Activated CD4-positive, alpha-beta T cell treated with anti-CD3 and anti-CD28 coated beads, Interleukin-2, amount 10 ng/mL, durations not matched to agents 7 days and 5 days (primary cell): ENCODE measurements around the gene RNF31. TPM values are rescaled to one million over a fixed set of nuclear protein-coding genes. Genes with fewer than 3 reads are reported as not detected.

Source experiments
- CTCF ChIA-PET: fragments of 350-600 bp; sonication (Branson Sonifier 250); formaldehyde crosslinking; loops from one replicate; lab custom pipeline; 2021; ENCODE audit warnings: antibody characterized with exemption; lab: Charles Lee
- POLR2A ChIA-PET: fragments of 350-600 bp; sonication (Branson Sonifier 250); formaldehyde crosslinking; loops from one replicate; lab custom pipeline; 2021; ENCODE audit warnings: antibody characterized with exemption; lab: Charles Lee
- DNase-seq: peaks from one replicate; pipeline ENCODE4 v3.0.0-alpha.2; 2020
- H3K27ac Mint-ChIP-seq: one replicate; pipeline ENCODE4 v1.8.0; 2021; ENCODE audit warnings: mild to moderate bottlenecking, moderate library complexity, mixed read lengths
- H3K27me3 Mint-ChIP-seq: one replicate; pipeline ENCODE4 v1.8.0; 2021; ENCODE audit warnings: mixed read lengths
- H3K36me3 Mint-ChIP-seq: one replicate; pipeline ENCODE4 v1.8.0; 2021; ENCODE audit warnings: low read depth, mixed read lengths
- H3K4me1 Mint-ChIP-seq: one replicate; pipeline ENCODE4 v1.8.0; 2021; ENCODE audit warnings: mixed read lengths
- H3K4me3 Mint-ChIP-seq: one replicate; pipeline ENCODE4 v1.8.0; 2021; ENCODE audit warnings: mild to moderate bottlenecking, moderate library complexity, mixed read lengths
- H3K9me3 Mint-ChIP-seq: one replicate; pipeline ENCODE4 v1.8.0; 2021; ENCODE audit warnings: mixed read lengths
- total RNA-seq, 2 experiments: library from RNA; stranded (reverse); gene quantifications; one replicate each; pipeline ENCODE4 v1.2.3, GENCODE V29; 2021

The RNF31 gene
- total RNA-seq, 2 experiments from 2014 or later: 147 to 160 TPM

DNA sequence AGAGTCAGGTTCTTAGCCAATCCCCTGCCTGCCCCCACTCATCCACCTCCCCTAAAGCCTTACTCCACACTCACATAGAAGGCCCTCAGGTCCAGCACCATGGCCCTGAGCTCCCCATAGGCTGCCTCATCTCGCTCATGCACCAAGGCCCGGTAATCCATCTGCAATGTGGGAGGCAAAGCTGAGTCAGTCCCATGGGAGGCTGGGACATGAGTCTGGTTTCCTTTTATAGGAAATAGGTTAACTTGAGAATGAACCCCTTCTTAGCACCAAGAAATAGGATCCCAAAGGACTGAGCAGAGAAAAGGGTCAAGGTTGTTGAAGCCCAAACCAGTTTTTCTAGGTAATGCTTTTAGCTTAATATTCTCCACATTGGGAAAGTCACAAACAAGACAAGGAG, 3.8 kb upstream of the RNF31 start:
- Mint-ChIP-seq H3K4me1 (peaks cover 62% of the 10 kb centered on the region), H3K36me3 (peaks cover 73% of the 10 kb centered on the region), H3K27me3 (no peaks in the 10 kb centered on the region), H3K9me3 (no peaks in the 10 kb centered on the region), H3K27ac (peak overlapping the region; percentile 74), H3K4me3 (no peak overlapping the region)
- no peak for DNase-seq
- ChIA-PET CTCF (interaction anchor here (1.3 to 2.3 kb wide), 2 partner anchors 18 to 164 kb away, joined by 4 to 14 read pairs; partner anchors contain the start of genes CIDEB and IRF9), POLR2A (no interaction called here)

- Mint-ChIP-seq H3K27me3 (no peaks in the 10 kb centered on the region), H3K4me1 (peaks cover 62% of the 10 kb centered on the region), H3K27ac (peak overlapping the region; percentile 56), H3K9me3 (no peaks in the 10 kb centered on the region), H3K4me3 (peak overlapping the region; percentile 100), H3K36me3 (peaks cover 72% of the 10 kb centered on the region)
- POLR2A ChIA-PET: no interaction called here
- CTCF ChIA-PET: interaction anchor here (2.3 kb wide), 1 partner anchor 17 kb away, joined by 14 read pairs; the partner anchor contains the start of gene IRF9
- no peak for DNase-seq
These were observed 2.8 kb upstream of the RNF31 start for GRCh38 chr14:24144451-24144850.

DNA sequence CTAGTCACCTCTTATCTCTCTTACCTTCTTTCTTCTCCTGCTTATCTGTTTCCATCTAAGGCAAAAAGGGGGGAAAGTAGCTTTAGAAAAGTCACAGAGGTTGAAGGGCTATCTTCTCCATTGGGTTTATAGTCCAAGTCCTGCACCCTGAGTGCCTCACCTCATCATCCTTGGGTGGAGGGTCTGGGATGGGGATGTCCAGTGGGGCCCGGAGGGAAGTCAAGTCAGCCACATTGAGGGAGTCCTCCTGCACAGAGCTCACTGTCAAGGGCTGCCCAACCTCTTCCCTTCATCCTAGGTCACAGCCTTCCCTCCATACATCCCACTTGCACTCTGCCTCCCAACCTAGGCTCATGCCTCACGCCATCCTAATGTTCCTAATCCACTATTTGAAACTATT, 2.1 kb upstream of the RNF31 start:
- peaks cover 72% of the 10 kb centered on the region for H3K36me3 Mint-ChIP-seq
- no peaks in the 10 kb centered on the region for H3K27me3 Mint-ChIP-seq
- H3K9me3 Mint-ChIP-seq: no peaks in the 10 kb centered on the region
- no peak for DNase-seq
- ChIA-PET POLR2A (interaction anchor here (3.6 kb wide), 1 partner anchor 15 kb away, joined by 25 read pairs; the partner anchor contains the start of gene IRF9), CTCF (interaction anchor here (1.0 to 4.6 kb wide), 4 partner anchors 9 to 27 kb away, joined by 3 to 69 read pairs (median 4); partner anchors contain the start of genes IRF9 and PSME1)
- H3K4me1 Mint-ChIP-seq: peaks cover 63% of the 10 kb centered on the region
- H3K27ac Mint-ChIP-seq: peak overlapping the region; percentile 99
- peak overlapping the region; percentile 100 for H3K4me3 Mint-ChIP-seq

DNA sequence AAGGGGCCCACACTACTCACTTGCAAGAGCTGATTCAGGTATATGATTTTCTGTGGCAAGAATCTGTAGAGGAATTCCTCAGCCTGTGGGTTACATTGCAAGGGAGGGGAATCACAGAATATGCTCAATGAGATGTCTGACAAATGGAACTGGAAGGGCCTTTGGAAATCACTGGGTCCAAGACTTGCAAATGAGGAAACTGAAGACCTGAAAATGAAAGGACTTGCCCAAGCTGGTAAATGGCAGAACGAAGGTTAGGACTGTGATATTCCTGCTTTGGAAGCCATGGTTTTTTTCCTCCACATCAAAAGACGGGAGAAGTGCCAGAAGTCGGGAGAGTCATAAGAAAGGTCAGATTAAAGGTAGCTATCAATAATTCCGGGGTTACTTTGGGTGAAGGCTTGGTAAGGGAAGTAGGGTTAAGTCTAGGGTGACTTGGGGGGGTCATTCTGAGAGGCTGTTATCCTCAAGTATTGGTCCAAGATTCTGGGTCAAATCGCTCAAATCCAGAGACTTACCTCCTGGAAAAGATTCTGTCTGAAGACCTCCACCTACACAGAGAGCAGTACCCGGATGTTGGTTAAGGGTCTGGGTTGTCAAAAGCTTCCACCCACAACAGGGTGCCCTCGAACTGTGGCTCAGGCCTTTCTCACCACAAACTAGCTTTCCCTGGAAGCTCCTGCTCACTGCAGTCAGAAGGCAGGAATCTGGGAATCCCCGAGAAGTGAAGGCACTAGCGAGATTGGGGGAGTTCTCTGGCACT, 1.4 kb upstream of the RNF31 start:
- Mint-ChIP-seq H3K36me3 (peaks cover 73% of the 10 kb centered on the region), H3K27me3 (no peaks in the 10 kb centered on the region), H3K27ac (peak overlapping the region; percentile 99), H3K9me3 (no peaks in the 10 kb centered on the region), H3K4me1 (peaks cover 67% of the 10 kb centered on the region), H3K4me3 (peak overlapping the region; percentile 100)
- ChIA-PET POLR2A (interaction anchor here (1.2 to 3.6 kb wide), 4 partner anchors 8 to 101 kb away, joined by 3 to 25 read pairs (median 6); partner anchors contain the start of genes IRF9 and PSME1), CTCF (interaction anchor here (0.6 to 4.6 kb wide), 7 partner anchors 10 to 285 kb away, joined by 3 to 69 read pairs (median 3); partner anchors contain the start of genes IRF9, KHNYN and PSME1)
- DNase-seq: peak; percentile 26

GRCh38 chr14:24146453-24146977, 783 bp upstream of the RNF31 start, which contains the start of gene PSME2:
Gene PSME2, minus strand, starts transcription at chr14:24146610. Its CDS starts 29 bp downstream, at chr14:24146581.
- Mint-ChIP-seq H3K27ac (peak within 1 kb of the TSS; percentile 99), H3K9me3 (no peaks in the 10 kb centered on the region), H3K4me1 (peaks cover 71% of the 10 kb centered on the region), H3K27me3 (no peaks in the 10 kb centered on the region), H3K36me3 (peaks cover 78% of the 10 kb centered on the region), H3K4me3 (peak within 1 kb of the TSS; percentile 100)
- ChIA-PET CTCF (interaction anchor here (0.6 to 4.6 kb wide), 11 partner anchors 9 to 284 kb away, joined by 3 to 69 read pairs (median 4); partner anchors contain the start of genes IRF9, KHNYN and PSME1), POLR2A (interaction anchor here (1.2 to 3.6 kb wide), 5 partner anchors 9 to 100 kb away, joined by 3 to 25 read pairs (median 7); partner anchors contain the start of genes DCAF11, IRF9, NRL and PSME1)
- DNase-seq: peak; percentile 93

GRCh38 chr14:24147761-24148428, 597 bp downstream of the RNF31 start:
- Mint-ChIP-seq H3K9me3 (no peaks in the 10 kb centered on the region), H3K27ac (peak overlapping the region; percentile 85), H3K4me3 (peak overlapping the region; percentile 100), H3K27me3 (no peaks in the 10 kb centered on the region), H3K4me1 (peaks cover 65% of the 10 kb centered on the region), H3K36me3 (peaks cover 79% of the 10 kb centered on the region)
- POLR2A ChIA-PET: interaction anchor here (0.7 to 3.6 kb wide), 2 partner anchors 13 to 33 kb away, joined by 3 to 25 read pairs; partner anchors contain the start of genes DCAF11, IRF9 and NRL
- CTCF ChIA-PET: interaction anchor here (0.6 to 4.6 kb wide), 7 partner anchors 10 to 1119 kb away, joined by 3 to 69 read pairs (median 7); partner anchors contain the start of genes IRF9, KHNYN and PSME1
- DNase-seq: no peak

- Mint-ChIP-seq H3K27ac (no peak overlapping the region), H3K4me1 (peaks cover 50% of the 10 kb centered on the region), H3K9me3 (no peaks in the 10 kb centered on the region)
These were observed 2.1 kb downstream of the RNF31 start for GRCh38 chr14:24149302-24149969.

GRCh38 chr14:24150061-24150460, 2.8 kb downstream of the RNF31 start:
- ChIA-PET CTCF (interaction anchor here (0.5 to 4.1 kb wide), 4 partner anchors 11 to 285 kb away, joined by 3 to 57 read pairs (median 3); partner anchors contain the start of gene IRF9), POLR2A (no interaction called here)
- Mint-ChIP-seq H3K27me3 (no peaks in the 10 kb centered on the region), H3K27ac (no peak overlapping the region), H3K9me3 (no peaks in the 10 kb centered on the region), H3K4me3 (no peak overlapping the region), H3K4me1 (peaks cover 49% of the 10 kb centered on the region), H3K36me3 (peaks cover 67% of the 10 kb centered on the region)
- DNase-seq: no peak

More at GRCh38 chr14:24149302-24149969, 2.1 kb downstream of the RNF31 start:
- Mint-ChIP-seq H3K36me3 (peaks cover 67% of the 10 kb centered on the region), H3K27me3 (no peaks in the 10 kb centered on the region), H3K4me3 (peak overlapping the region; percentile 100)
- ChIA-PET CTCF (interaction anchor here (0.5 to 4.6 kb wide), 4 partner anchors 11 to 40 kb away, joined by 3 to 69 read pairs (median 34); partner anchors contain the start of gene IRF9), POLR2A (no interaction called here)
- no peak for DNase-seq

- Mint-ChIP-seq H3K9me3 (no peaks in the 10 kb centered on the region), H3K36me3 (peaks cover 67% of the 10 kb centered on the region)
These were observed 3.3 kb downstream of the RNF31 start for GRCh38 chr14:24150567-24150966.

DNA sequence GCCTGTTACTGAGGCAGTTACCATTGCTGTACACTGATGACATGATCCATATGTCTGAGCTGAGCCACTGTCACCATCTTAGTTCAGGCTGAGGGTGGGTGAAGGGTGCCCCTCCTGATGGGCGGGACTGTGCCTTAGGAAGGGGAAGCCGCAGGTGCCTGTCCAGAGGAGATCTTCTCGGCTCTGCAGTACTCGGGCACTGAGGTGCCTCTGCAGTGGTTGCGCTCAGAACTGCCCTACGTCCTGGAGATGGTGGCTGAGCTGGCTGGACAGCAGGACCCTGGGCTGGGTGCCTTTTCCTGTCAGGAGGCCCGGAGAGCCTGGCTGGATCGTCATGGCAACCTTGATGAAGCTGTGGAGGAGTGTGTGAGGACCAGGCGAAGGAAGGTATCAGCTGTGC, 3.7 kb downstream of the RNF31 start:
- POLR2A ChIA-PET: interaction anchor here (0.5 kb wide), 1 partner anchor 9 kb away, joined by 4 read pairs; no protein-coding TSS in a partner anchor
- H3K27ac Mint-ChIP-seq: peak overlapping the region; percentile 66
- peaks cover 67% of the 10 kb centered on the region for H3K36me3 Mint-ChIP-seq

More at GRCh38 chr14:24150567-24150966, 3.3 kb downstream of the RNF31 start:
- ChIA-PET POLR2A (interaction anchor here (0.5 kb wide), 1 partner anchor 9 kb away, joined by 4 read pairs; no protein-coding TSS in a partner anchor), CTCF (interaction anchor here (0.8 to 4.1 kb wide), 4 partner anchors 11 to 285 kb away, joined by 3 to 57 read pairs (median 3); partner anchors contain the start of gene IRF9)
- Mint-ChIP-seq H3K27ac (peak overlapping the region; percentile 66), H3K4me1 (peaks cover 46% of the 10 kb centered on the region), H3K4me3 (no peak overlapping the region), H3K27me3 (no peaks in the 10 kb centered on the region)
- DNase-seq: no peak

DNA sequence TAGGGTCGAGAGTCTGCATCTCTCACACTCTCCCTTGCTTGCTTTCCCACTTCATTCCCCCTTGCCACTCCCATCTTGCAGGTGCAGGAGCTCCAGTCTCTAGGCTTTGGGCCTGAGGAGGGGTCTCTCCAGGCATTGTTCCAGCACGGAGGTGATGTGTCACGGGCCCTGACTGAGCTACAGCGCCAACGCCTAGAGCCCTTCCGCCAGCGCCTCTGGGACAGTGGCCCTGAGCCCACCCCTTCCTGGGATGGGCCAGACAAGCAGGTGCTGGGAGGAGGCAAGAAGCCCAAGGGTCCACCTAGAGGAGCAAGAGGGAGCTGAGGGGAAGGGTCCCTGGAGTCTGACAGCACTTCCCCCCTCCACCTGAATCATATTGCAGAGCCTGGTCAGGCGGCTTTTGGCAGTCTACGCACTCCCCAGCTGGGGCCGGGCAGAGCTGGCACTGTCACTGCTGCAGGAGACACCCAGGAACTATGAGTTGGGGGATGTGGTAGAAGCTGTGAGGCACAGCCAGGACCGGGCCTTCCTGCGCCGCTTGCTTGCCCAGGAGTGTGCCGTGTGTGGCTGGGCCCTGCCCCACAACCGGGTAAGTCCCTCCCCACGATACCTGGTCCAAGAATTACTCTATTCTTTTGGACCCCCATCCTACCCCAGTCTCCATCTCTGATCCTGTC, 4.2 kb downstream of the RNF31 start:
- DNase-seq: no peak
- Mint-ChIP-seq H3K27me3 (no peaks in the 10 kb centered on the region), H3K4me1 (peaks cover 42% of the 10 kb centered on the region), H3K36me3 (peaks cover 64% of the 10 kb centered on the region), H3K27ac (no peak overlapping the region), H3K9me3 (no peaks in the 10 kb centered on the region), H3K4me3 (no peak overlapping the region)
- POLR2A ChIA-PET: no interaction called here
- CTCF ChIA-PET: interaction anchor here (1.0 to 4.1 kb wide), 3 partner anchors 10 to 14 kb away, joined by 3 to 57 read pairs (median 5); partner anchors contain the start of genes EMC9 and IRF9

More for the DNA sequence above, 3.7 kb downstream of the RNF31 start:
- H3K4me3 Mint-ChIP-seq: no peak overlapping the region
- H3K9me3 Mint-ChIP-seq: no peaks in the 10 kb centered on the region
- CTCF ChIA-PET: interaction anchor here (1.0 to 4.1 kb wide), 3 partner anchors 10 to 13 kb away, joined by 3 to 57 read pairs (median 5); partner anchors contain the start of genes EMC9 and IRF9
- peaks cover 43% of the 10 kb centered on the region for H3K4me1 Mint-ChIP-seq
- DNase-seq: no peak
- H3K27me3 Mint-ChIP-seq: no peaks in the 10 kb centered on the region
